GM03348 (cell line): Measurements from ENCODE around the gene NPAS3.

Experiments
- DNase-seq: peaks from one replicate; pipeline ENCODE4 v3.0.0; 2012; ENCODE audit warnings: low spot score

NPAS3 gene

GRCh38 chr14:33016613-33017012, 77.9 kb downstream of the NPAS3 start:
- DNase-seq = peak; percentile 32

DNA sequence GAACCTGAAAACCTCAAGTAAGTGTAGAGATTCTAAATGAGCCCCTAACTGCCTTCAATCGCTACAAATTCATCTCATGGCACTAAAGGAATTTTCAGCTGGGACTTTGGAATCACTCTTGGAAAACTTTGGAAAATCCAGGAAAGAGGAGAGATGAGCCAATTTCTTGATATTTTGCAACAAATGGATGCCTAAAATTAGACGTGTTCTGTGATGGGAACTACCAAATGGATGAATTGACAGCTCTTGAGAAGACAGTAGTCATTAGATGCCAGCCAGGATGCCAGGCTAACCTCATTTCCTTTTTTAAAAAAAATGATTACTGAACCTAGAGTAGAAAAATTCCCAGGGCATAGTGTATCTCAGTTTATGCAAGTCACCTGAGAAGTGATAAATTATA, 78.3 kb downstream of the NPAS3 start:
- DNase-seq = no peak

DNA sequence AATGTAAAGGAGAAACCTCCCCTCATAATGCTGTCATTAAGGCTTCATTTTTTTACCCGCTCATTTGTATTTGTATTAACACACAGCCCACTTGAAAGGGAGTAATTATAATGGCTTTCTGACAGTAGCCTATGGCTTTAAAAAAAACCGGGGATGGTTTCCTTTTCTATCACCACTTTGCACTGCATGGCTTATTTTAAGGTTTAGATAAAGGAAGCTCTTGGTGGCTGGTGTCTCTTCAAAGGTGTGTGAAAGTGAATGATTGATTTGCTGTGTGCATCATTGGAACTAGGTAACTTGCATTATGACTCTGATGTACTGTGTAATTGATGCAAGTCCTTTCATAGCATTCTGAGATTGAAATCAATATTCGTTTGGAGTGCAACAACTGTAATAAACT, 80.7 kb downstream of the NPAS3 start:
- no peak for DNase-seq

DNA sequence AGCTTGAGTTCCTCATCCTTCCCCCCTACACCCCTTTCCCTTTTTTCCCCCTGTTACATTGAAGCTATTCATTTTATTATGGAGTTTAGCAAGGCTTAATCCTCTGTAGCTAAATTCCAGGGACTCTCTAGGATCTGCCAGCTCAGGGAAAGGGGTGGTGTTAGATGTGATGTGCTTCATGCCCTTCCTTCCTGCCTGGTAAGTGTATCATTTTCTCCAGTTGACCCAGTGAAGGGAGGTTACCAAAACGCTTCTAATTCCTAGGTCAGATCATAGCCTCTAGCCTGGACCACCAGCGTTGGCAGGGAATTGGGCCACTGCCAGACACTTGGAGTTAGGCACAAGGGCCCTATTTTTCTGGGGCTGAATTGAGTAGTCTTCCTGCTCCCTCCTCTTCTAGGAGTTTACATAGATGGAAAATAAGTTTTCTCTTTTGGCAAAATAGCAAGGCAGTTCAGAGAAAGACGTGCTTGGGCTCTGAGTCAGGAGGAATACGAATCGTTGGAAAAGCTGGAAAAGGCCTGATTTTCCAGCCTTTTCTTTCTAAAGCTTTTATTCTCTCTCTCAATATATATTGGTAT, 88.3 kb downstream of the NPAS3 start:
- peak; percentile 39 for DNase-seq

DNA sequence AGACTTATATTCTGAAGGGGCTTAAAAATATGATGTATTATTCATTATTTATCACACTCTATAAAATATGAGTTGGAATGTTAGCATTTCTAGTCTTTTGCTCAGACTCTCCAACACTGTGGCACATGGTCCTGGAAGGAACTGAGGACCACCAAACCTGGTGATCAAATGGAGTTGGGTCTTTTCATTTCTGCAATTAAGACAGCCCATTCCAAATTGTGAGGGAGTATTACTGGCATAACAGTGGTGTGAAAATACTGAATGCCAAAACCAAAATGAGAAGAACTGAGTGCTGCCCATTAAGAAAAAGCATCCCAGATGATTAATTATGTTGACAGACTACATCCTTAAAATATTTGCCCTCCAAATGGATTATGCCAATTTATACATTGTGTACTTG, 90.8 kb downstream of the NPAS3 start:
- no peak for DNase-seq

DNA sequence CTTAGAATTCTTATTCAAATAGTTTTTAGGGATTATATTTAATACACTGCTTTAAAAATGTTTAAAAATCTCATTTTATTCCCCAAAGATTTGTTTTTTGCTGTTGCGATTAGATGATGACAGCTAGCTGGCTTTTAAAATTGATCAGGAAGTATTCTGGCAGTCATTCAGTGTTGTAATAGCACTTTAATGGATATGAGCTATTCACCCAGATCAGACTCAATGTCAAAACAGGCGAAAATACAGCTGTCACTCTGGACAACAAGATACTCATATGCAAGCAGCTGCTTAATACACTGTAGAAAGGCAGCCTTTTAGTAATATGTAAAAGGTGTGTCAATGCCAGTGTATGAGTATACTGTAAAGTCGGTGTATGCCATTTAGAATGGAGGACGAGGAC, 91.7 kb downstream of the NPAS3 start:
- DNase-seq = no peak

DNA sequence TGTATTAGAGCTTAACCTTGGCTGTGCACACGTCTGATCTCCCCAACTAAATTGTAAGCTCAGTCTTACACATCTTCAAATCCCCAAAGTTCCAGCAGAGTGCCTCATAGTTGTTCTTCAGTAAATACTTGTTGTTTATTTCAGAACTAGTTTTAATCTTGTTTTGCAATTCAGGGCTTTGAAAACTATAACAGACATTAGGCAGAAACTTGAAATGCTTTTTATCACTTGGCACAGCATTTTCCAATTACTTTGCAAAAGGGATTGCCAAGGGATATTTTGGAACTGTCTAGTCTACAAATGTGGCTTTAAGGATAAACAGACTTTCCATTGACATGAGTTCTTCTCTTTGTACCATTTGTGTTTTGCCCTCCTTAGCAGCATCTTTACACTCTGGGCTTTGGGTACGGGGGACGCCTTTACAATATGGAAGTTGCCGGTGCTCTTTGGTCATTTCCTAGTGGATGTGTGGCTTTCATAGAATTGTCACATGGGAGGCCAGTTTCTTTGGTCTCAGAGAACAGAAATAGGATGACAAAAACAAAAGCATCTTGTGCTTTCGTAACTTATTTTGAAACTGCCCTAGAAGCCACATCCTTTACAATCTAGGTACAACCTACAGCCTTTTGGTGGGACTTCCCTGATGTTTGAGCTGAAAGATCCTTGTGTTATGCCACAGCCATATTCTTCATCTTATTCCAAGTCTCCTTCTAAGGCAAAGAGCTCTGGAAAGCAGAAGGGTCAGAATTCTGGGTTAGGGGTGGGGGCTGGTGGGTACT, 96.9 kb downstream of the NPAS3 start:
- no peak for DNase-seq

GRCh38 chr14:33039311-33039710, 100.6 kb downstream of the NPAS3 start:
- DNase-seq = no peak

DNA sequence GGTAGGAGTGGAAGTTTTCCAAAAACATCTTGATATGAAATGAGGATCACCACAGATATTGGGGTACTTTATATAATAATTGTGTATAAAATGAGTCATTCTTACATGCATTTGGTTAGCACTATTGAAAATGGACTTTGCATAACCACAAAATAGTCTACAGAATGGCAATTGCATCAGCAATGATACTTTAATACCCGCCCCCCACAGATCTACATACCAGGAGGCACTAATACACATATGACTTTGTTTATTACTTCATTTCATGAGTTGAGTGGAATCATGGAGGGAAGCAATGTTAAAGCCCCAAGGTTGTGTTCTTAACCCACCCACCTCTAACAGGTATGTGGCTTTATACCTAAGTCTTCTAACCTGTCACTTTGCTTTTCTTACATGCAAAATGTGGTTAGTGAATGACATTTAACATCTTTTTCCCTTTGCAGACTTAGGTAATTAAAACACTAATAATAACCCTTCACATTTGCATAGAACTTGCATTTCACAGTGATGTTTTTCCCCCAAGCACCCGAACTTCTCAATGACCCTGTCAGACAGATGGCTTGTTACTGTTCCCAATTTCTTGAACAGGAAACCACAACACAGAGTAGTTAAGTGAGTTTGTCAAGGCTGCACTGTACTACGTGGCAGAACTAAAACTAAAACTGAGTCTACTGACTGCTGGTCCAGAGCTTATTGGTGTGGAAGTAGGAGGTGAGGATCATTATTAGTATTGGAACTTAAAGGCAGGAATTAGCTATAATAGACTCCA, 101.9 kb downstream of the NPAS3 start:
- DNase-seq = no peak

GRCh38 chr14:33042591-33042990, 103.9 kb downstream of the NPAS3 start:
- no peak for DNase-seq

DNA sequence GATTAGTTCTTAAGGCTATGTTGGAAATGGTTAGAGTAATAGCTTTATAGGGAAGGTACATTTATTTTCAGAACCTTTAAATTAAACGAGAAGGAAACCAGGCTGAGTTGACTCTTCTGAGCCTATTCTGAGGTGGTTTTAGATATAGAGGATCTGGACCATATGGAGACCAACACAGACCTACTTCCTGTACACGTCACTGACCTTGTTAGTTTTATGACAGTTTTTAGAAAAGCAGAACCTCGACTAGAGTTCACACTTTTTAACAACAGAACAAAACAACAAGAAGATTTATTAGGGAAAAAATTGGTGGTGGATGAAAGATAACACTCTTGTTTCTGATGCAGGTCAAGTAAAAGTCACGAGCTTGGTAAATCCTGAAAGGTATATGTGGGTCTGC, 107.1 kb downstream of the NPAS3 start:
- no peak for DNase-seq

GRCh38 chr14:33052943-33053342, 114.3 kb downstream of the NPAS3 start:
- DNase-seq = no peak

DNA sequence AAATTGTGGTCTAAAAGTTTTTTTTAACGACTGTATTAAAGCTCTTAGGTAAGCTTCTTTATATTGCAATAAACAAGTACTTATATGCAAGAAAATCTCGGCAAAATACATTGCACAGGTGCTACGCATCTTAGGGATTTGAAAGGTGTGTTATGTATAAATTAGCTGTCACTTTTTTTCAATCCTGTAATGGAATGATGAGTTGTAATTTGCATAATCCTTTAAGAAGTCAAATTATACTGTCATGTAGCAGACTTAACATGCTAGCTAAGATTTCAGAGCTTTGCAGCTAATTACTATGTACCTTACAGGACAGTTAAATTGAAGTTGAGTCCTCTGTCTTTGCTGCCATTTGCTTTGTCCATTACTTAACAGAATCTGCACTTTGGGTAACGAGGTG, 117.5 kb downstream of the NPAS3 start:
- no peak for DNase-seq

GRCh38 chr14:33057585-33057984, 118.9 kb downstream of the NPAS3 start:
- DNase-seq = no peak

GRCh38 chr14:33061667-33062325, 123.1 kb downstream of the NPAS3 start:
- DNase-seq = no peak

DNA sequence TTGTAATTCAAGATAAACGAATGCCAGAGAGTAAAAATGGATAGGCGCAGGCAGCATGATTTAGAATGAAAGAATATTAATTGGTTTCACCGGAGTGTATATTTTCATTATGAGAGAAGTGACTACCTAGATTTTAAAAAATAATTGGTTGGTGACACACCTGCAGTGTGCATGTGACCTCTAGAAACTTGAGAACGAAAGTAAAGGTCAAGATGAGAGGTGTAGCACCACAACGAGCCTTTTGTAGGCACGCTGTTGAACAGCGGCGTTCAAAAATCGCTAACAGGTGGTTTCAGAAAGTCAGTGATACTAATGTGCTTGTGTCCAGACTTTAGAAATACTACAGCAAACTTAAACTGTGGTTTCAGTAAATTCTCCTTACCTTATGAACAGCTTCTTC, 123.8 kb downstream of the NPAS3 start:
- DNase-seq = no peak

DNA sequence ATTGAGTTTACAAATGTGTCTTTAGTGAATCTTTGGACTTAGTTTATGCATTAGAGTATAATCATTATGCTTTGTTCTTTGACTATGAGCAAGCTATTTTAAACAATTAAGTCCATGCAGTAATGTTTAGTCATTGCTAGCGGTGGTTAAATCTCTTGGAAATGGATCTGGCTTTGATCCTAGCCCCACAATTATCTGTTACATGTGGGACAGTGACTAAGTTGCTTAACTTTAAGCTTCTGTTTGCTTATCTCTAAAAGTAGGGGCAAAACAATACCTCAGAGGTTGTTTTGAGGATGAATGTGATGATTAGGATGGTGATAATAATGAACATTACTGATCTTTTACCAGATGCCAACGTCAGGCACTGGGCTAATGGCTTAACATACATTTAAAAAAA, 124.2 kb downstream of the NPAS3 start:
- peak; percentile 10 for DNase-seq

DNA sequence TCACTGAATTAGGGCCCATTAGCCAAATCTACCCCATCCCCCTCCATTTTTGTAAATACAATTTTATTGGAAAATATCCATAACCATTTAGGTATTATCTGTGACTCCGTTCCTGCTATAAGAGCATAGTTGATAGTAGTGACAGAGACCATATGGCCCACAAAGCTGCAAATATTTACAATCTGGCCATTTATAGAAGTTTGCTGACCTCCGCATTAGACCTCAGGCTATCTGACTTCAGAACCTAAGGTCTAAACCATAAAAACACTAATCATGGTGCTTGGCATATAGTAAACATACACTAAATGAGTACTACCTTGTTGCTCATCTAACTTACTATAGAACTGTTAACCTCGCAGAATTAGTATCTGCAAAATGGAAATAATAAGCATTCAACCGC, 124.8 kb downstream of the NPAS3 start:
- DNase-seq = no peak

GRCh38 chr14:33065634-33066033, 127.0 kb downstream of the NPAS3 start:
- no peak for DNase-seq

DNA sequence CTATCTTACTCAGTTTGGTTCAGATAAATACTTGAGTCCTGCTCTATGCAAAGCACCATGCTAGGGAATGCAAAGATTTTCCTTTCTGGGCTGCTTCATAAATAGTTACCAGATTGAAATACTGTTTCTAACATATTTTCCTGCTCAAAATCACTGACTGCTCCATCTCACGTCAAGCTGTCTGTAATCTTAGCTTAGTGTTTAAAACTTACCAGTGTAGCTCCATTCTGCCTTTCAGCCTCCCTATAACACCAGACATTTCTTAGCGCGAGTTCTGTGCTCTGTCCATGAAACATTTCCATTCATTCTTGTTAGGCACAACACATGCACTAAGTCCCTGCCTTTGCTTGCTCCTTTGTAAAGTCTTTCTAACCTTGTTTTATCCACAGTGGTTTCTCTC, 129.4 kb downstream of the NPAS3 start:
- no peak for DNase-seq

DNA sequence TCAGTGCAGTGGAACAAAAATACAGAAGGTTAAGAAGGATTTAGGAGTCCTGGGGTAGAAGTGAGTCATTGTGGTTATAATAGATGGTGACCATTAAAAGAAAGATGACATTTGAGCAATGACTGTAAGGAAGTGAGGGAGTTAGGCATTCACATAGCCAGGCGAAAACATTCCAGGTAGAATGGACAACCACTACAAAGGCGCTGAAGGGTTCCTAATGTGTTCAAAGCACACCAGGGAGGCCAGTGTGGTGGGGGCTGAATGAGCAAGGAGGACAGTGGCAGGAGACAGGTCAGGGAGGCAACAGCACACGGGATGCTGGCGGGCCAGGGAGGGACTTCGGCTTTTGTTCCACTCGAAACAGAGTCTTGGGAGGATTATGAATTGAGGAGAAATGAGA, 129.9 kb downstream of the NPAS3 start:
- DNase-seq = no peak

DNA sequence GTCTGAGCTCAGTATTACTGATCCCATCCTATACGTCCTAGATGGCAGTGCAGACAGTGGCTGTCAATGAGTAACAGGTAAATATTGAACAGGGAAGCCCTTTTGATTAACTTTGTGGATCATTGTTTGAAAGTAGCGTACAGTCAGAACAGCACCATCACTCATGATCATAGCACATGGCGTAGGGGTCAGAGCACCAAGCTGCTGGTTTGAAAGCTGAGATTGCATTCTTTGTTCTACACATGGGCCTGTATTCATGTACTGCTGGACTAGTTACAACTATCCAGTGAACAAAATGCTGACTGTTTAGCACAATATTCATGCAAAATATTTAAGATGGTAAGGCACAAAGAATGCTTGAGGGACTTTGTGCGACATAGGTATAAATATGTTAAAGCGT, 131.8 kb downstream of the NPAS3 start:
- DNase-seq = no peak

GRCh38 chr14:33073023-33073422, 134.3 kb downstream of the NPAS3 start:
- DNase-seq = no peak
